ENCODE results near the gene S1PR5. TPM values are rescaled to one million over a fixed set of nuclear protein-coding genes. Genes with fewer than 3 reads are reported as not detected.

S1PR5 gene
- total RNA-seq, 1 experiment from 2014 or later = 0.41 TPM

- Histone ChIP-seq H3K27ac (ENCODE audit: low read depth, low read length, poor library complexity, severe bottlenecking) (no peak overlapping the region), H3K4me1 (ENCODE audit: insufficient read depth, low read length, poor library complexity, severe bottlenecking) (peaks cover 4% of the 10 kb centered on the region), H3K27me3 (replicated peaks; ENCODE audit: insufficient read depth, low read depth, low read length, poor library complexity) (no peaks in the 10 kb centered on the region), H3K9me3 (ENCODE audit: low read depth, low read length, poor library complexity, severe bottlenecking) (no peaks in the 10 kb centered on the region), H3K4me3 (ENCODE audit: low read depth, low read length, poor library complexity, severe bottlenecking) (no peak overlapping the region), H3K36me3 (ENCODE audit: insufficient read depth, low read length, poor library complexity, severe bottlenecking) (no peaks in the 10 kb centered on the region)
- intact Hi-C loops (cut with micrococcal nuclease; ENCODE audit: unreplicated experiment) = no loop called here
- BruUV-seq (replicated peaks) = no TSS peak
- ChIA-PET POLR2A (ENCODE audit: low non-redundant PET) (no interaction called here), CTCF (no interaction called here)
- TF ChIP-seq EZH2 (IDR thresholded peaks at IDR 0.05; ENCODE audit: borderline replicate concordance, low read depth, low read length, poor library complexity, severe bottlenecking) (no peak), CTCF (conservative IDR thresholded peaks at IDR 0.05; ENCODE audit: low read depth, low read length) (no peak)
- DNase-seq (ENCODE audit: low spot score) = no peak
Measured at GRCh38 chr19:10538204-10538983, 21.1 kb upstream of the S1PR5 start.

DNA sequence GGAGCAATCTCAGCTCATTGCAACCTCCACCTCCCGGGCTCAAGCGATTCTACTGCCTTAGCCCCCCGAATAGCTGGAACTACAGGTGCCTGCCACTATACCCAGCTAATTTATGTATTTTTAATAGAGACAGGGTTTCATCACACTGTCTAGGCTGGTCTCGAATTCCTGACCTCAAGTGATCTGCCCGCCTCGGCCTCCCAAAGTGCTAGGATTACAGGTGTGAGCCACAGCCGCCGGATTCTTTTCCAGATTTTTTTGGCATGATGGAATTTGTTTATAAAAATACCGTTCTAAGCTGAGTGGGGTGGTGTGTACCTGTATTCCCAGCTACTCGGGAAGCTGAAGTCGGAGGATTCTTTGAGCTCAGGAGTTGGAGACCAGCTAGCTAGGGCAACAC lies 20.4 kb upstream of the S1PR5 start:
- BruUV-seq (replicated peaks) = no TSS peak
- DNase-seq (ENCODE audit: low spot score) = no peak
- Histone ChIP-seq H3K9me3 (ENCODE audit: low read depth, low read length, poor library complexity, severe bottlenecking) (no peaks in the 10 kb centered on the region), H3K36me3 (ENCODE audit: insufficient read depth, low read length, poor library complexity, severe bottlenecking) (no peaks in the 10 kb centered on the region), H3K27ac (ENCODE audit: low read depth, low read length, poor library complexity, severe bottlenecking) (no peak overlapping the region), H3K4me1 (ENCODE audit: insufficient read depth, low read length, poor library complexity, severe bottlenecking) (no peaks in the 10 kb centered on the region), H3K4me3 (ENCODE audit: low read depth, low read length, poor library complexity, severe bottlenecking) (no peak overlapping the region), H3K27me3 (replicated peaks; ENCODE audit: insufficient read depth, low read depth, low read length, poor library complexity) (no peaks in the 10 kb centered on the region)
- TF ChIP-seq EZH2 (IDR thresholded peaks at IDR 0.05; ENCODE audit: borderline replicate concordance, low read depth, low read length, poor library complexity, severe bottlenecking) = no peak
- TF ChIP-seq CTCF (conservative IDR thresholded peaks at IDR 0.05; ENCODE audit: low read depth, low read length) = no peak
- intact Hi-C loops (cut with micrococcal nuclease; ENCODE audit: unreplicated experiment) = no loop called here
- ChIA-PET CTCF (no interaction called here), POLR2A (ENCODE audit: low non-redundant PET) (interaction anchor here (0.6 kb wide), 2 partner anchors 23 to 110 kb away, joined by 3 to 10 read pairs; no protein-coding TSS in a partner anchor)

- no peak for DNase-seq (ENCODE audit: low spot score)
- POLR2A ChIA-PET (ENCODE audit: low non-redundant PET) = interaction anchor here (0.6 kb wide), 1 partner anchor 60 kb away, joined by 8 read pairs; no protein-coding TSS in a partner anchor
Measured at GRCh38 chr19:10535613-10536012, 18.4 kb upstream of the S1PR5 start.

More at GRCh38 chr19:10535613-10536012, 18.4 kb upstream of the S1PR5 start:
- TF ChIP-seq EZH2 (IDR thresholded peaks at IDR 0.05; ENCODE audit: borderline replicate concordance, low read depth, low read length, poor library complexity, severe bottlenecking) (no peak), CTCF (conservative IDR thresholded peaks at IDR 0.05; ENCODE audit: low read depth, low read length) (no peak)
- Histone ChIP-seq H3K9me3 (ENCODE audit: low read depth, low read length, poor library complexity, severe bottlenecking) (no peaks in the 10 kb centered on the region), H3K36me3 (ENCODE audit: insufficient read depth, low read length, poor library complexity, severe bottlenecking) (no peaks in the 10 kb centered on the region), H3K4me1 (ENCODE audit: insufficient read depth, low read length, poor library complexity, severe bottlenecking) (no peaks in the 10 kb centered on the region), H3K27me3 (replicated peaks; ENCODE audit: insufficient read depth, low read depth, low read length, poor library complexity) (no peaks in the 10 kb centered on the region), H3K4me3 (ENCODE audit: low read depth, low read length, poor library complexity, severe bottlenecking) (no peak overlapping the region), H3K27ac (ENCODE audit: low read depth, low read length, poor library complexity, severe bottlenecking) (no peak overlapping the region)
- CTCF ChIA-PET = interaction anchor here (1.0 kb wide), 1 partner anchor 24 kb away, joined by 4 read pairs; no protein-coding TSS in a partner anchor
- BruUV-seq (replicated peaks) = no TSS peak
- intact Hi-C loops (cut with micrococcal nuclease; ENCODE audit: unreplicated experiment) = no loop called here

All from A673 (cell line).